SK-N-SH (cell line): ENCODE data around the gene PLA2G5. TPM values are rescaled to one million over a fixed set of nuclear protein-coding genes. Genes with fewer than 3 reads are reported as not detected.

Source experiments
- CTCF ChIA-PET: fragments of 300-600, 350-600 bp; formaldehyde crosslinking; extraction: SDS; loops from one replicate; lab custom pipeline; 2021; lab: Yijun Ruan, JAX
- POLR2A ChIA-PET: fragments of 350-600 bp; sonication (Branson Sonifier 250); formaldehyde crosslinking; extraction: SDS; loops from one replicate; lab custom pipeline; 2020; ENCODE audit warnings: antibody characterized with exemption, inconsistent platforms; lab: Yijun Ruan, JAX
- DNase-seq: peaks from one replicate; pipeline ENCODE4 v3.0.0; 2012
- H2AFZ ChIP-seq: fragments of 200-600 bp; sonication (generic); 2 replicates; pipeline ENCODE4 v1.8.1; 2016; ENCODE audit warnings: antibody characterized with exemption, mild to moderate bottlenecking, low read depth
- H3F3A ChIP-seq: fragments of 200-600 bp; sonication (generic); replicated peaks from 2 replicates; pipeline ENCODE3; 2016; ENCODE audit warnings: antibody characterized with exemption, mild to moderate bottlenecking; ENCODE audit not compliant: insufficient read depth
- H3K27ac ChIP-seq, 2 experiments: fragments of 200-500 bp in 1 of 2; fragments of 200-600 bp in 1 of 2; sonication (Bioruptor generic) in 1 of 2; sonication (generic), shearing (Covaris generic) in 1 of 2; 2 replicates each; pipeline versions ENCODE4 v1.5.1 to v1.6.1; 2014 to 2016; ENCODE audit warnings: low read depth in 2 of 2, inconsistent platforms in 1 of 2, low read length in 1 of 2, mild to moderate bottlenecking in 1 of 2, mixed read lengths in 1 of 2
- H3K27me3 ChIP-seq: fragments of 200-600 bp; sonication (generic), shearing (Covaris generic); 2 replicates; pipeline ENCODE4 v1.6.1; 2016; ENCODE audit warnings: mixed run types; ENCODE audit not compliant: insufficient read depth
- H3K36me3 ChIP-seq, 2 experiments: fragments of 200-500 bp in 1 of 2; fragments of 200-600 bp in 1 of 2; sonication (Bioruptor generic) in 1 of 2; sonication (generic) in 1 of 2; replicated peaks in 1 of 2; 2 replicates each; pipeline versions ENCODE3 to v1.5.1; 2014 to 2016; ENCODE audit warnings: low read length in 1 of 2, mild to moderate bottlenecking in 1 of 2; ENCODE audit not compliant: insufficient read depth in 2 of 2, control insufficient read depth in 1 of 2
- H3K4me1 ChIP-seq, 2 experiments: fragments of 200-500 bp in 1 of 2; fragments of 200-600 bp in 1 of 2; sonication (Bioruptor generic) in 1 of 2; sonication (generic), shearing (Covaris generic) in 1 of 2; 2 replicates each; pipeline versions ENCODE4 v1.5.1 to v1.6.1; 2014 to 2016; ENCODE audit warnings: low read depth in 1 of 2, low read length in 1 of 2, mixed run types in 1 of 2; ENCODE audit not compliant: insufficient read depth in 2 of 2, control insufficient read depth in 1 of 2
- H3K4me2 ChIP-seq: fragments of 200-600 bp; sonication (generic), shearing (Covaris generic); 2 replicates; pipeline ENCODE4 v1.6.1; 2017; ENCODE audit warnings: mixed run types
- H3K4me3 ChIP-seq, 2 experiments: fragments of 200-500 bp in 1 of 2; fragments of 200-600 bp in 1 of 2; sonication (Bioruptor generic) in 1 of 2; sonication (generic), shearing (Covaris generic) in 1 of 2; 2 replicates each; pipeline versions ENCODE4 v1.5.1 to v1.8.1; 2014 to 2016; ENCODE audit warnings: low read depth in 2 of 2, inconsistent platforms in 1 of 2, low read length in 1 of 2, mild to moderate bottlenecking in 1 of 2, mixed read lengths in 1 of 2, moderate library complexity in 1 of 2
- H3K79me2 ChIP-seq: fragments of 200-600 bp; sonication (generic); 2 replicates; pipeline ENCODE4 v1.8.1; 2017; ENCODE audit warnings: mild to moderate bottlenecking; ENCODE audit not compliant: insufficient read depth
- H3K9ac ChIP-seq: fragments of 200-600 bp; sonication (generic); 2 replicates; pipeline ENCODE4 v1.6.1; 2017; ENCODE audit warnings: mixed run types
- H3K9me2 ChIP-seq: fragments of 200-600 bp; sonication (generic); 2 replicates; pipeline ENCODE4 v1.6.1; 2017; ENCODE audit warnings: mixed run types
- H3K9me3 ChIP-seq: fragments of 200-600 bp; sonication (generic); 2 replicates; pipeline ENCODE4 v1.6.1; 2017; ENCODE audit warnings: mixed run types, mild to moderate bottlenecking, moderate library complexity
- H4K20me1 ChIP-seq: fragments of 200-600 bp; sonication (generic); 2 replicates; pipeline ENCODE4 v1.6.1; 2017; ENCODE audit warnings: mild to moderate bottlenecking, mixed run types; ENCODE audit not compliant: insufficient read depth
- ELF1 ChIP-seq: IDR thresholded peaks from 2 replicates; pipeline ENCODE4 v1.4.0; 2012
- FOSL2 ChIP-seq: IDR thresholded peaks from 2 replicates; pipeline ENCODE4 v1.4.0; 2012; ENCODE audit warnings: low read depth, mild to moderate bottlenecking, moderate library complexity, borderline replicate concordance
- NFIC ChIP-seq: IDR thresholded peaks from 2 replicates; pipeline ENCODE4 v1.4.0; 2012; ENCODE audit warnings: borderline replicate concordance
- WGBS: methylation state at CpG from one replicate; pipeline ENCODE4 v1.1.6; 2017; ENCODE audit warnings: low lambda C conversion rate; 5-methylcytosine and 5-hydroxymethylcytosine counted together
- polyA plus RNA-seq, 3 experiments: library from polyadenylated mRNA; depleted of rRNA; stranded (reverse); fragments of >200 nt; gene quantifications; 2 replicates each; pipeline ENCODE4 v1.2.3, GENCODE V29; 2012
- TF ChIP-seq, protein P1 (sequence below): fragments of 150-350 bp; IDR thresholded peaks from 2 replicates; pipeline ENCODE4 v1.6.1; 2017; ENCODE audit warnings: antibody characterized with exemption, low read length, low read depth, borderline replicate concordance
- TF ChIP-seq, protein P2 (sequence below): IDR thresholded peaks from 2 replicates; pipeline ENCODE4; 2012

PLA2G5 gene
- polyA plus RNA-seq, 1 of the 3 experiments (the other 2 are of a cell fraction) = not detected

DNA sequence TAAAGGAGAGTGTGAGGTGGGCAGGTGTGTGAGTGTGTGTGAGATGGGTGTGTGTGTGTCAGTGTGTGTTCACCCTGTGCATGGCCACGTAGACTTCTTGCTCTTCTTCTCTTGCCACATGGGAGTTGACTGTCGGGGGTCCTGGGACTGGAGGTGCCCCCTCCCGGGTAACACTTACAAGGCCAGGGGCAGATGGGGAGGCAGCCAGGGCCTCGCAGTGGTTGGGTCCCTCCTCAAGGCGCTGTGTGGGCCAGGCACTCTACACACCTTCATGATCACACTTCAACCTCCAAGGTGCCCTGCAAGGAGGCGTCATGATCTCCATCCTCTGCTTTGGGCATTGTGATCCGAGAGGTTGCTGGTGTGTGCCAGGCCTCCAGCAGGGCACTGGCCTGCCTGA lies 71.5 kb downstream of the PLA2G5 start:
- WGBS = 40% methylated on average over 4 of the region's 7 CpGs
- no peaks in the 10 kb centered on the region for H4K20me1 ChIP-seq
- no peak overlapping the region for H3K4me3 ChIP-seq
- H3K9me2 ChIP-seq = no peaks in the 10 kb centered on the region
- no peak overlapping the region for H3K27ac ChIP-seq
- no peaks in the 10 kb centered on the region for H3K9me3 ChIP-seq
- H3K79me2 ChIP-seq = no peaks in the 10 kb centered on the region
- no peaks in the 10 kb centered on the region for H3F3A ChIP-seq
- ChIA-PET POLR2A (no interaction called here), CTCF (no interaction called here)
- H3K27me3 ChIP-seq = no peaks in the 10 kb centered on the region; the same call in 1 of the 2 replicates
- H3K4me2 ChIP-seq = no peak overlapping the region
- no peak overlapping the region for H3K9ac ChIP-seq
- no peaks in the 10 kb centered on the region for H3K36me3 ChIP-seq
- TF ChIP-seq, protein P1, sequence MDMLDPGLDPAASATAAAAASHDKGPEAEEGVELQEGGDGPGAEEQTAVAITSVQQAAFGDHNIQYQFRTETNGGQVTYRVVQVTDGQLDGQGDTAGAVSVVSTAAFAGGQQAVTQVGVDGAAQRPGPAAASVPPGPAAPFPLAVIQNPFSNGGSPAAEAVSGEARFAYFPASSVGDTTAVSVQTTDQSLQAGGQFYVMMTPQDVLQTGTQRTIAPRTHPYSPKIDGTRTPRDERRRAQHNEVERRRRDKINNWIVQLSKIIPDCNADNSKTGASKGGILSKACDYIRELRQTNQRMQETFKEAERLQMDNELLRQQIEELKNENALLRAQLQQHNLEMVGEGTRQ = no peak
- TF ChIP-seq, protein P2, sequence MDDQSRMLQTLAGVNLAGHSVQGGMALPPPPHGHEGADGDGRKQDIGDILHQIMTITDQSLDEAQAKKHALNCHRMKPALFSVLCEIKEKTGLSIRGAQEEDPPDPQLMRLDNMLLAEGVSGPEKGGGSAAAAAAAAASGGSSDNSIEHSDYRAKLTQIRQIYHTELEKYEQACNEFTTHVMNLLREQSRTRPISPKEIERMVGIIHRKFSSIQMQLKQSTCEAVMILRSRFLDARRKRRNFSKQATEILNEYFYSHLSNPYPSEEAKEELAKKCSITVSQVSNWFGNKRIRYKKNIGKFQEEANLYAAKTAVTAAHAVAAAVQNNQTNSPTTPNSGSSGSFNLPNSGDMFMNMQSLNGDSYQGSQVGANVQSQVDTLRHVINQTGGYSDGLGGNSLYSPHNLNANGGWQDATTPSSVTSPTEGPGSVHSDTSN = no peak
- TF ChIP-seq NFIC = no peak
- TF ChIP-seq FOSL2 = no peak
- no peak for TF ChIP-seq ELF1
- H3K4me1 ChIP-seq = no peaks in the 10 kb centered on the region
- DNase-seq = no peak
- H2AFZ ChIP-seq = no peak overlapping the region

Other genes with a start within 250 kb of the PLA2G5 start
- 2.6 and 3.3 TPM in 2 replicates for gene OTUD3, start 187.8 kb upstream of the PLA2G5 start, polyA plus RNA-seq (2012; rRNA removed)
- gene PLA2G2E, start 146.6 kb upstream of the PLA2G5 start, polyA plus RNA-seq (2012; rRNA removed) = not detected in 2 replicates
- not detected in 2 replicates for gene PLA2G2A, start 90.6 kb upstream of the PLA2G5 start, polyA plus RNA-seq (2012; rRNA removed)
- not detected in 2 replicates for gene PLA2G2D, start 49.3 kb downstream of the PLA2G5 start, polyA plus RNA-seq (2012; rRNA removed)
- gene PLA2G2F, start 69.1 kb downstream of the PLA2G5 start, polyA plus RNA-seq (2012; rRNA removed) = not detected in 2 replicates
- not detected in 2 replicates for gene UBXN10, start 115.9 kb downstream of the PLA2G5 start, polyA plus RNA-seq (2012; rRNA removed)
- gene PLA2G2C, start 116.3 kb downstream of the PLA2G5 start, polyA plus RNA-seq (2012; rRNA removed) = not detected in 2 replicates
- not detected in 2 replicates for gene VWA5B1, start 220.7 kb downstream of the PLA2G5 start, polyA plus RNA-seq (2012; rRNA removed)